ENCODE data around the gene OTOG. TPM values are rescaled to one million over a fixed set of nuclear protein-coding genes. Genes with fewer than 3 reads are reported as not detected.

The OTOG gene
- total RNA-seq, 4 donors from 2014 or later = not detected

DNA sequence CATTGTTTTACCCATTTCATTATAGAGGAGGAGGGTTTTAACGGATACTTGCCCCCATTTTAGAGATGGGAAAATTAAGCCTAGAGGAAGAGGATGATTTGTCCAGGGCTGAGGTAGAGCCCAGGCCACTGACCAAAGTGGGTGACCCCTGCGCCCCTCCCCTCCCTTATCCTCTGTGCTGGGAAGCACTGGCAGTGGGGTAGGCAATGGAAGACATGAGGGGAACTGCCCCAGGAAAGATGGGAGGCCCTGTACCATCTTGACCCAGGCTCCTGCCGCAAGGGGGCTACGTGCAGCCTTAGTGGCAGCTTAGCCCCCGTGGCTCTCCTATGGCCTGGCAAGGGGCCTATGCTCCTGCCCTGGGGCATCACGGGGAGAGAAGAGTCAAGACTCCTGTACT is 95.9 kb downstream of the OTOG start:
- TF ChIP-seq, protein P1, sequence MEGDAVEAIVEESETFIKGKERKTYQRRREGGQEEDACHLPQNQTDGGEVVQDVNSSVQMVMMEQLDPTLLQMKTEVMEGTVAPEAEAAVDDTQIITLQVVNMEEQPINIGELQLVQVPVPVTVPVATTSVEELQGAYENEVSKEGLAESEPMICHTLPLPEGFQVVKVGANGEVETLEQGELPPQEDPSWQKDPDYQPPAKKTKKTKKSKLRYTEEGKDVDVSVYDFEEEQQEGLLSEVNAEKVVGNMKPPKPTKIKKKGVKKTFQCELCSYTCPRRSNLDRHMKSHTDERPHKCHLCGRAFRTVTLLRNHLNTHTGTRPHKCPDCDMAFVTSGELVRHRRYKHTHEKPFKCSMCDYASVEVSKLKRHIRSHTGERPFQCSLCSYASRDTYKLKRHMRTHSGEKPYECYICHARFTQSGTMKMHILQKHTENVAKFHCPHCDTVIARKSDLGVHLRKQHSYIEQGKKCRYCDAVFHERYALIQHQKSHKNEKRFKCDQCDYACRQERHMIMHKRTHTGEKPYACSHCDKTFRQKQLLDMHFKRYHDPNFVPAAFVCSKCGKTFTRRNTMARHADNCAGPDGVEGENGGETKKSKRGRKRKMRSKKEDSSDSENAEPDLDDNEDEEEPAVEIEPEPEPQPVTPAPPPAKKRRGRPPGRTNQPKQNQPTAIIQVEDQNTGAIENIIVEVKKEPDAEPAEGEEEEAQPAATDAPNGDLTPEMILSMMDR (IDR thresholded peaks at IDR 0.05; ENCODE audit: low read depth) = no peak

DNA sequence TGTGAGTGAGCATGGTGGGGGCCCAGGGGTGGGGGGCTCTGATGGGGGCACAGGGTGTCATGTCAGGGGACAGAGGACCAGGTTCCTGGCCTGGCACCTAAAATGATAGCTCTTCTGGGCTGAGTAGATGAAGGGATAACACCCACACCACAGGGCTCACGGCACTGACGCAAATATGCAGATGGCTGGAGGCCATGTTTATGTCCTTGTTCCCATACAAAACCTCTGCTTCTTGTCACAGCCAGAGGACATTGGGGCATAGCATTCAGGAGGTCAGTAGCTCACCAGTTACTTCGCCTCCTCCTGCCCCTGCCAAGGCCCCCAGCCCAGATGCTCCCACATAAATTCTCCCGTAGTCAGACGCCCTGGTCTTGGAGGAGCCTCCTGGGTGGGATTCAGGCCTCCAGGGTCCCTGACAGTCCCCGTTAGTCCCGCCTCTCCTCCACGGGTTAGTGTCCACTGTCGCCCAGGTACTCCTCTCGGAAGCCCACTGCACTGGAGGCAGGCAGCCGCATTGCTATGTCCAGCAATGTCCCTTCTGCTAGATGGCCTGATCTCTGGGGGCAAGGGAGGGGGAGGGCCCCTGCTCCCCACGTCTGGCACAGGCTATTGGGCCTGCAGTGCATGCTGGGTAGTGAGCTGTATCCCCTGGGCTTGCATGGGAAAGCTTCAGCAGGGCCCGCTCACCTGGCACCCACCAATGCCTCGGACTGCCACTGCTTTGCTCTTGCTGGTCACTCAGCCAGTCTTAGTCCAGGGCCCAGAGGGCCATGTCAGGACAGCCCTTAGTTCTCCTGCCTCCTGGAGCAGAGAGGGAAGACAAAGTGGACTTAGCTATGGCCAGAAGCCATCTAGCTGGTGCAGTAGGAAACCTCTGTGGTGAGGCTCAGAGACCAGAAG is 96.7 kb downstream of the OTOG start:
- TF ChIP-seq, protein P1 (IDR thresholded peaks at IDR 0.05; ENCODE audit: low read depth) = no peak

DNA sequence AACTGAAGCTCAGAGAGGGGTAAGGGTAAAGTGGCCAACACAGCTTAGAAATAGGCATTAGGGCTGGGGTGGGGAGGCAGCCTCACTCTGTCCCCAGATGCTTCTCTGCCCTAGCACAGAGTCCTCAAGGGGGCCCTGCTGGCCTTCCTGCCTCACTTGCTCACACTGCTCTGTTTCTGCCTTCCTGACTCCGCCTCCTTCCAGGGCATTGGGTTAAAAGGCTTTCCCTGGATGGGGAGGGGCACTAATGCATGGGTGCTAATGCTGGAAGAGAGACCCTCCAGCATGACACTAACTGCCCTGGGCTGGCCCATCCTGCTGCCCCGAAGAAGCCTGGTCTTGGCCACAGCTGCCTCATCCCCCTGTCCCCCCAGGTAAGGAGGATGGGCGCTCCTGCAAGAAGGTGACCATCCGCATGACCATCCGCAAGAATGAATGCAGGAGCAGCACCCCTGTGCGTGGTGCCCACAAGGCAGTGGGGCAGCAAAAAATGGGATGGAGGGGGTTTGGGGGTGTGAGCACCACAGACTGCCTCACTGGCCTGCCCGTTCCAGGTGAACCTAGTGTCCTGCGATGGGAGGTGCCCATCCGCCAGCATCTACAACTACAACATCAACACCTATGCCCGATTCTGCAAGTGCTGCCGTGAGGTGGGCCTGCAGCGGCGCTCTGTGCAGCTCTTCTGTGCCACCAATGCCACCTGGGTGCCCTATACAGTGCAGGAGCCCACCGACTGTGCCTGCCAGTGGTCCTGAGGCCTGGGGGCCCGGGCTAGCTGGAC is 98.3 kb downstream of the OTOG start:
- TF ChIP-seq, protein P1 (IDR thresholded peaks at IDR 0.05; ENCODE audit: low read depth) = no peak

DNA sequence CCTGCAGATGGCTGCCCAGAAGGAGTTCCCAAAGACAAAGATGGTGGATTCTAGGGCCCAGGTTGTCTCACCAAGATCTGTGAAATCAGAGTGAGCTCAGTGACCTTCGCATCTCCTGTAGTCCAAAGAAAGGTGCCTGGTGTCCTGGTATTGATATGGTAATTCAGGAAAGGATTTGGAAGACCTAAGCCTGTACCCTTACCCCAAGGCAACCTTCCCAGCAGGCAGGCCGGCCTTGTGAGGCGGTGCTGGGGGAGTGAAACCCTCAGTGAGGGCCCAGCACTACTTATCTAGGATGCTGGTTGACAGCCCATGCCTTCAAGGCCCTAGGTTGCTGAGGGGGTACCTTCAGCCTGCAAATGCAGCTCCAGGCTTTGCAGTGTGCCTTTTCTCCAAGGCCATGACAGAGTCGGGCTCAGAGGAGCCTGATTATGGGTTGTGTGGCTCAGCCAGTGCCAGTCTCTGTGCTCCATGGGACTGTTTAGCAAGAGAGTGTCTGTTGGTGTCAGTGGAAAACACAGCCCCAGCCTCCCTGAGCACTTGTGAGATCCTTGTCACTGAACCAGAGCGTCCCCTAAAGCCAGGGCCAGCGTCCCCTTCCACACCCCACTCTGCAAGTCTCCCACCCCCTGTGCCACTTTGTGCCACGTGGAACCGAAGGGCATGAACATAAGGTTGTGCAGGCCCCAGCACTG is 99.5 kb downstream of the OTOG start:
- TF ChIP-seq, protein P1 (IDR thresholded peaks at IDR 0.05; ENCODE audit: low read depth) = no peak

DNA sequence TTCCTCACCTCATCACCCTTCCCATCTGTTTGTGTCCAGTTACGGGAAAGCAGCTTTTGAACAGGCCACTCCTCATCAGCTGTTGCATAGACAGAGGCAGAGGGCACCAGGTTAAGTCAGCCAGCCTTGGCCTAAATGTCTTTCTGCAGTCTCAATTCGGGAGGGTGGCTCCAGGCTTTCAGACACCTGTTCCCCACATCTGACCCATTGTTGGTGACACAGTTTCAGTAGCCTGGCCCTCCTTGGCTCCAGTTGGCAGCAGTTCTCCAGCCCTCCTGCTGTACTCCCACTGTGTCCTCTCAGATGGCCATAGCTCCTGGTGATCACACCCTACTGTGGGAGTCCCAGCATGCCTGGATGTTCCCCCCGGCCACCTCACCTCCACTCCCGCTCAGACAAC is 101.5 kb downstream of the OTOG start:
- TF ChIP-seq, protein P1 (IDR thresholded peaks at IDR 0.05; ENCODE audit: low read depth) = no peak

DNA sequence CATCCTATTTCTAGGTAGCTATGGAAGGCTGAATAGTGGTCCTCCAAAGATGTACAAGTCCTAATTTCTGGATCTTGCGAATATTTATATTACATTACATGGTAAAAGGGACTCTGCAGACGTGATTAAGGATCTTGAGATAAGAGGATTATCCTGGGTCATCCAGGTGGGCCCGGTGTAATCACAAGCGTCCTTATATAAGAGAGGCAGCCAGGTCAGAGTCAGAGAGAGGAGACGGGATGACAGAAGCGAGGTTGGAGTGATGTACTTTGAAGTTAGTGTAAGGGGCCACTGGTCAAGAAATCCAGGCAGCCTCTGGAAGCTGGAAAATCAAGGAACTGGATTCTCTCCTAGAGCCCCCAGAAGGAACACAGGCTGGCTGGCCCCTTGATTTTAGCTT is 102.2 kb downstream of the OTOG start:
- TF ChIP-seq, protein P1 (IDR thresholded peaks at IDR 0.05; ENCODE audit: low read depth) = no peak

DNA sequence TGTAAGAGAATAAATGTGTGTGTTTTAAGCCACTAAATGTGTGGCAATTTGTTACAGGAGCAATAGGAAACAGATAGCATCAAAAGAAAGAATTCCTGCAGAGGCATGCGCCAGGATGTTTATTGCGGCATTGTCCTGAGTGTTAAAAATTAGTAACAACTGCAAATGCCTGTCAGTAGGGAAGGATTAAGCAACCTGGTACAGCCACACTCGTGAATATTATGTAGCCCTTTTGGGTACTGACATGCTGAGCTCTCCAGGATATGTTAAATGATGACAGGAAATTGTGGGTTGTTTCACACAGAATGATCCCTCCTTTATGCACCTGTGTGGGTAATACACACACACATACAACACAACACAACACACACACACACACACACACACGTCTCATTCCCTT is 102.6 kb downstream of the OTOG start:
- TF ChIP-seq, protein P1 (IDR thresholded peaks at IDR 0.05; ENCODE audit: low read depth) = no peak

All from subcutaneous adipose tissue (tissue), 4 donors.